A549 (cell line): ENCODE data around the gene DCAF4.

Experiments
- NPAS2 ChIP-seq: fragments of 250-450 bp; sonication (Bioruptor Pico); IDR thresholded peaks from 2 replicates; pipeline ENCODE4 v1.8.0; 2022; ENCODE audit warnings: mild to moderate bottlenecking, moderate library complexity, borderline replicate concordance
- SMC3 ChIP-seq: fragments of >200 bp; sonication (Bioruptor Twin); formaldehyde crosslinking; IDR thresholded peaks from 3 replicates; pipeline ENCODE4 v1.6.1; 2018; ENCODE audit warnings: inconsistent platforms

GRCh38 chr14:72958548-72958947, 32.3 kb downstream of the DCAF4 start:
- no peak for TF ChIP-seq NPAS2 (CRISPR knock-in tag)
- no peak for TF ChIP-seq SMC3
